Neuron (in vitro differentiated cells): Measurements from ENCODE around the gene RNASET2.
"Not testable (repeated sequence)": the region's sequence is repeated elsewhere in the genome, so short reads cannot be mapped to it uniquely, and the experiment has no call there.

Experiments
- H2AFZ ChIP-seq: one replicate; pipeline ENCODE4 v1.6.1; 2013; ENCODE audit warnings: low read depth, mild to moderate bottlenecking, inconsistent platforms, low read length, moderate library complexity
- H3K27me3 ChIP-seq: one replicate; pipeline ENCODE4 v1.6.1; 2013; ENCODE audit warnings: low read length; ENCODE audit not compliant: insufficient read depth
- H3K36me3 ChIP-seq: one replicate; pipeline ENCODE4 v1.6.1; 2013; ENCODE audit warnings: low read length; ENCODE audit not compliant: insufficient read depth
- H3K4me1 ChIP-seq: one replicate; pipeline ENCODE4 v1.6.1; 2013; ENCODE audit warnings: low read length; ENCODE audit not compliant: insufficient read depth
- H3K4me3 ChIP-seq: 2 replicates; pipeline ENCODE4 v1.5.1; 2013; ENCODE audit warnings: mild to moderate bottlenecking, low read length, moderate library complexity
- H3K9me3 ChIP-seq: one replicate; pipeline ENCODE4 v1.6.1; 2013; ENCODE audit warnings: low read length

RNASET2 gene

GRCh38 chr6:166906376-166907044 is 49.8 kb downstream of the RNASET2 start:
- Histone ChIP-seq H3K4me3 (no peak overlapping the region), H2AFZ (no peak overlapping the region), H3K9me3 (peaks cover 5% of the 10 kb centered on the region), H3K4me1 (peaks cover 23% of the 10 kb centered on the region), H3K36me3 (no peaks in the 10 kb centered on the region), H3K27me3 (no peaks in the 10 kb centered on the region)

- H3K36me3 ChIP-seq: no peaks in the 10 kb centered on the region
Observed at GRCh38 chr6:166905505-166906134, 50.7 kb downstream of the RNASET2 start.

GRCh38 chr6:166905013-166905412 is 51.3 kb downstream of the RNASET2 start:
- Histone ChIP-seq H3K9me3 (peaks cover 15% of the 10 kb centered on the region), H3K4me1 (peaks cover 23% of the 10 kb centered on the region), H3K27me3 (no peaks in the 10 kb centered on the region), H2AFZ (no peak overlapping the region), H3K36me3 (no peaks in the 10 kb centered on the region), H3K4me3 (no peak overlapping the region)

More at GRCh38 chr6:166905505-166906134, 50.7 kb downstream of the RNASET2 start:
- Histone ChIP-seq H3K4me1 (peaks cover 23% of the 10 kb centered on the region), H3K27me3 (no peaks in the 10 kb centered on the region), H2AFZ (no peak overlapping the region), H3K4me3 (no peak overlapping the region), H3K9me3 (peaks cover 12% of the 10 kb centered on the region)

GRCh38 chr6:166904101-166904746 is 52.1 kb downstream of the RNASET2 start:
- Histone ChIP-seq H3K36me3 (no peaks in the 10 kb centered on the region), H3K4me1 (peaks cover 23% of the 10 kb centered on the region), H3K9me3 (peaks cover 16% of the 10 kb centered on the region), H3K27me3 (no peaks in the 10 kb centered on the region), H3K4me3 (no peak overlapping the region), H2AFZ (no peak overlapping the region)

GRCh38 chr6:166903500-166903899 is 52.9 kb downstream of the RNASET2 start:
- Histone ChIP-seq H3K4me1 (peaks cover 23% of the 10 kb centered on the region), H3K36me3 (no peaks in the 10 kb centered on the region), H3K27me3 (no peaks in the 10 kb centered on the region), H3K9me3 (peaks cover 16% of the 10 kb centered on the region), H3K4me3 (no peak overlapping the region), H2AFZ (no peak overlapping the region)

- no peak overlapping the region for H2AFZ ChIP-seq
- H3K9me3 ChIP-seq: peaks cover 19% of the 10 kb centered on the region
- no peaks in the 10 kb centered on the region for H3K36me3 ChIP-seq
- H3K4me1 ChIP-seq: peaks cover 23% of the 10 kb centered on the region
- H3K27me3 ChIP-seq: no peaks in the 10 kb centered on the region
- no peak overlapping the region for H3K4me3 ChIP-seq
Observed at GRCh38 chr6:166903027-166903426, 53.3 kb downstream of the RNASET2 start.

- Histone ChIP-seq H3K36me3 (no peaks in the 10 kb centered on the region), H3K27me3 (no peaks in the 10 kb centered on the region)
Observed at GRCh38 chr6:166902211-166902755, 54.1 kb downstream of the RNASET2 start.

GRCh38 chr6:166901626-166902025 is 54.7 kb downstream of the RNASET2 start:
- no peaks in the 10 kb centered on the region for H3K27me3 ChIP-seq

More at GRCh38 chr6:166902211-166902755, 54.1 kb downstream of the RNASET2 start:
- no peak overlapping the region for H2AFZ ChIP-seq
- H3K4me3 ChIP-seq: no peak overlapping the region
- H3K4me1 ChIP-seq: peaks cover 23% of the 10 kb centered on the region
- H3K9me3 ChIP-seq: peaks cover 19% of the 10 kb centered on the region

GRCh38 chr6:166900956-166901607 is 55.3 kb downstream of the RNASET2 start:
- Histone ChIP-seq H3K4me3 (no peak overlapping the region), H2AFZ (no peak overlapping the region), H3K9me3 (peaks cover 19% of the 10 kb centered on the region), H3K4me1 (peaks cover 20% of the 10 kb centered on the region), H3K36me3 (no peaks in the 10 kb centered on the region), H3K27me3 (no peaks in the 10 kb centered on the region)

More at GRCh38 chr6:166901626-166902025, 54.7 kb downstream of the RNASET2 start:
- H3K4me3 ChIP-seq: no peak overlapping the region
- H3K36me3 ChIP-seq: no peaks in the 10 kb centered on the region
- H3K4me1 ChIP-seq: peaks cover 23% of the 10 kb centered on the region
- no peak overlapping the region for H2AFZ ChIP-seq
- H3K9me3 ChIP-seq: peaks cover 19% of the 10 kb centered on the region

GRCh38 chr6:166900130-166900708 is 56.1 kb downstream of the RNASET2 start:
- no peak overlapping the region for H3K4me3 ChIP-seq
- H3K4me1 ChIP-seq: peaks cover 16% of the 10 kb centered on the region
- no peaks in the 10 kb centered on the region for H3K27me3 ChIP-seq
- peaks cover 19% of the 10 kb centered on the region for H3K9me3 ChIP-seq
- no peaks in the 10 kb centered on the region for H3K36me3 ChIP-seq
- no peak overlapping the region for H2AFZ ChIP-seq

- H3K9me3 ChIP-seq: peaks cover 19% of the 10 kb centered on the region
- no peak overlapping the region for H3K4me3 ChIP-seq
- no peaks in the 10 kb centered on the region for H3K27me3 ChIP-seq
- H2AFZ ChIP-seq: no peak overlapping the region
- no peaks in the 10 kb centered on the region for H3K36me3 ChIP-seq
- peaks cover 3% of the 10 kb centered on the region for H3K4me1 ChIP-seq
Observed at GRCh38 chr6:166898910-166899309, 57.4 kb downstream of the RNASET2 start.

GRCh38 chr6:166894614-166895013 is 61.7 kb downstream of the RNASET2 start:
- H3K4me1 ChIP-seq, H3K4me3 ChIP-seq, H3K27me3 ChIP-seq, H3K9me3 ChIP-seq, H2AFZ ChIP-seq, H3K36me3 ChIP-seq: not testable (repeated sequence)
